Lower leg skin (tissue), 4 donors: Measurements from ENCODE around the gene CD81. TPM values are rescaled to one million over a fixed set of nuclear protein-coding genes. Genes with fewer than 3 reads are reported as not detected.
"Not testable (repeated sequence)": the region's sequence is repeated elsewhere in the genome, so short reads cannot be mapped to it uniquely, and the experiment has no call there.

Experiments
- DNase-seq, 2 donors: peaks; one replicate each; pipeline ENCODE4 v3.0.0-alpha.2; 2019; ENCODE audit warnings: low spot score in 2 of 2
- H3K4me3 ChIP-seq: fragments of 200-600 bp; sonication (generic); 2 replicates; pipeline ENCODE4 v1.5.1; 2017; ENCODE audit warnings: mild to moderate bottlenecking, low read depth; ENCODE audit not compliant: poor library complexity, severe bottlenecking
- POLR2A ChIP-seq, 2 donors: fragments of 450-650 bp; IDR thresholded peaks; one replicate each; pipeline ENCODE4 v1.6.1; 2016 to 2017; ENCODE audit warnings: antibody characterized with exemption in 2 of 2, mild to moderate bottlenecking in 1 of 2, moderate library complexity in 1 of 2
- WGBS, 2 donors: methylation state at CpG; one replicate each; pipeline ENCODE4 v1.1.5; 2018; 5-methylcytosine and 5-hydroxymethylcytosine counted together
- intact Hi-C: fragments of 100-400 bp; cut with DNase I; formaldehyde crosslinking; loops from one replicate; pipeline ENCODE4 v1.15.0; 2023; ENCODE audit warnings: low total_unique reads
- total RNA-seq, 4 donors: library from RNA; depleted of rRNA; stranded (reverse); fragments of >200 nt; gene quantifications; one replicate each; pipeline ENCODE4 v1.1.0, GENCODE V29; 2016
- TF ChIP-seq, protein P1 (sequence below), 3 donors: fragments of 450-650 bp; IDR thresholded peaks; one replicate each; pipeline ENCODE4 v1.5.1; 2016; ENCODE audit warnings: antibody characterized with exemption in 3 of 3, mild to moderate bottlenecking in 3 of 3, moderate library complexity in 2 of 3

The CD81 gene
- total RNA-seq, 4 donors from 2014 or later, result 189 to 337 (median 250) TPM

- no peak overlapping the region for H3K4me3 ChIP-seq
- no peak for TF ChIP-seq POLR2A (IDR thresholded peaks at IDR 0.05)
- TF ChIP-seq, protein P1, sequence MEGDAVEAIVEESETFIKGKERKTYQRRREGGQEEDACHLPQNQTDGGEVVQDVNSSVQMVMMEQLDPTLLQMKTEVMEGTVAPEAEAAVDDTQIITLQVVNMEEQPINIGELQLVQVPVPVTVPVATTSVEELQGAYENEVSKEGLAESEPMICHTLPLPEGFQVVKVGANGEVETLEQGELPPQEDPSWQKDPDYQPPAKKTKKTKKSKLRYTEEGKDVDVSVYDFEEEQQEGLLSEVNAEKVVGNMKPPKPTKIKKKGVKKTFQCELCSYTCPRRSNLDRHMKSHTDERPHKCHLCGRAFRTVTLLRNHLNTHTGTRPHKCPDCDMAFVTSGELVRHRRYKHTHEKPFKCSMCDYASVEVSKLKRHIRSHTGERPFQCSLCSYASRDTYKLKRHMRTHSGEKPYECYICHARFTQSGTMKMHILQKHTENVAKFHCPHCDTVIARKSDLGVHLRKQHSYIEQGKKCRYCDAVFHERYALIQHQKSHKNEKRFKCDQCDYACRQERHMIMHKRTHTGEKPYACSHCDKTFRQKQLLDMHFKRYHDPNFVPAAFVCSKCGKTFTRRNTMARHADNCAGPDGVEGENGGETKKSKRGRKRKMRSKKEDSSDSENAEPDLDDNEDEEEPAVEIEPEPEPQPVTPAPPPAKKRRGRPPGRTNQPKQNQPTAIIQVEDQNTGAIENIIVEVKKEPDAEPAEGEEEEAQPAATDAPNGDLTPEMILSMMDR (IDR thresholded peaks at IDR 0.05), result no peak
- intact Hi-C loops, result no loop called here
- DNase-seq, result no peak
- 91 to 92% methylated on average over 14 to 15 of the region's 15 CpGs for WGBS, 2 donors
These were observed 13.3 kb upstream of the CD81 start for GRCh38 chr11:2363577-2364370.

DNA sequence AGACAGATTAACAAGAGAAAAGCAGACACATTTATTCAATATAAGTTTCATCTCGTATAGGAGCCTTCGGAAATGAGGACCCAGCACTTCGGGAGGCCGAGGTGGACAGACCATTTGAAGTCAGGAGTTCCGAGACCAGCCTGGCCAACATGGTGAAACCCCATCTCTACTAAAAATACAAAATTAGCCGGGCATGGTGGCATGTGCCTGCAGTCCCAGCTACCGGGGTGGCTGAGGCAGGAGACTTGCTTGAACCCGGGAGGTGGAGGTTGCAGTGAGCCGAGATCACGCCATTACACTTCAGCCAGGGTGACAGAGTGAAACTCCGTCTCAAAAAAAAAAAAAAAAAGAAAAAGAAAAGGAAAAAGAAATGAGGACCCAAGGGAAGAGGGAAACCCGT is 12.7 kb upstream of the CD81 start:
- intact Hi-C loops, H3K4me3 ChIP-seq, DNase-seq: not testable (repeated sequence)
- WGBS, 2 donors, result 95% methylated on average over 12 of the region's 12 CpGs

DNA sequence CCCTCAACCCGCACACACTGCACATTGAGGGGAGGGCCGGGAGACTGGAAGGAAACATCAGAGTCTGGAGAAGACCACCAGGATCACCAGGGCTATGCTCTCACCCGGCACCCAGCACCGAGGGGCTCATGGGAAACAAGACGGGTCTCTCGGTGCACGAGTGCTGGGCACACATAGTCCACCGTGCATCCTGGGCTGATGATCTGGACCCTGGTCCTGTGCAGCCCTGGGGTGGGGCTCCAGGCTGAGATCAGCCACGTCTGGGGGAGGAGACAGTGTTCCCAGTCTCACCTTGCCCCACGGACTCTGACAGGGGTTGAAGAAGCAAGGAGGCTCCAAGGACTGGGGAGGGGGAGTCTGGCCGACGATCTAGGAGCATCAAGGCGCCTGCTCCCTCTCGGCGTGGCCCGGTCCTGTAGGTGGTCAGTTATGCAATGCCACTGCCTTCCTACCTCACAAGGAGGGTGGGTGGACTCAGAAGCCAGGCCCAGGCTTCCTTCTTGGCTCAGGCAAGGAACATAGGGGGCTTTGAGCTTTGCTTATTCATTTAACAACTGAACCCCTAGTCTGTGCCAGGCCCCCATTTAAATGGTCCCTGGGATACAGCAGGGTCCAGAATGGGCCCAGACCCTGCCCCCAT is 11.4 kb upstream of the CD81 start:
- TF ChIP-seq, protein P1 (IDR thresholded peaks at IDR 0.05), result no peak
- TF ChIP-seq POLR2A (IDR thresholded peaks at IDR 0.05), result no peak
- intact Hi-C loops, result no loop called here
- H3K4me3 ChIP-seq, result no peak overlapping the region
- DNase-seq, result no peak
- 86% methylated on average over 15 to 16 of the region's 16 CpGs for WGBS, 2 donors

- TF ChIP-seq, protein P1 (IDR thresholded peaks at IDR 0.05), result no peak
- no peak for TF ChIP-seq POLR2A (IDR thresholded peaks at IDR 0.05)
- WGBS, 2 donors, result 57 to 59% methylated on average over 11 of the region's 11 CpGs
- intact Hi-C loops, result no loop called here
- H3K4me3 ChIP-seq, result no peak overlapping the region
- DNase-seq, result no peak
These were observed 10.8 kb upstream of the CD81 start for GRCh38 chr11:2366276-2366675.

GRCh38 chr11:2366733-2367132 is 10.4 kb upstream of the CD81 start:
- intact Hi-C loops, result no loop called here
- WGBS, 2 donors, result 84 to 88% methylated on average over 7 of the region's 7 CpGs
- H3K4me3 ChIP-seq, result no peak overlapping the region
- DNase-seq, result no peak
- TF ChIP-seq POLR2A (IDR thresholded peaks at IDR 0.05), result no peak
- TF ChIP-seq, protein P1 (IDR thresholded peaks at IDR 0.05), result no peak

DNA sequence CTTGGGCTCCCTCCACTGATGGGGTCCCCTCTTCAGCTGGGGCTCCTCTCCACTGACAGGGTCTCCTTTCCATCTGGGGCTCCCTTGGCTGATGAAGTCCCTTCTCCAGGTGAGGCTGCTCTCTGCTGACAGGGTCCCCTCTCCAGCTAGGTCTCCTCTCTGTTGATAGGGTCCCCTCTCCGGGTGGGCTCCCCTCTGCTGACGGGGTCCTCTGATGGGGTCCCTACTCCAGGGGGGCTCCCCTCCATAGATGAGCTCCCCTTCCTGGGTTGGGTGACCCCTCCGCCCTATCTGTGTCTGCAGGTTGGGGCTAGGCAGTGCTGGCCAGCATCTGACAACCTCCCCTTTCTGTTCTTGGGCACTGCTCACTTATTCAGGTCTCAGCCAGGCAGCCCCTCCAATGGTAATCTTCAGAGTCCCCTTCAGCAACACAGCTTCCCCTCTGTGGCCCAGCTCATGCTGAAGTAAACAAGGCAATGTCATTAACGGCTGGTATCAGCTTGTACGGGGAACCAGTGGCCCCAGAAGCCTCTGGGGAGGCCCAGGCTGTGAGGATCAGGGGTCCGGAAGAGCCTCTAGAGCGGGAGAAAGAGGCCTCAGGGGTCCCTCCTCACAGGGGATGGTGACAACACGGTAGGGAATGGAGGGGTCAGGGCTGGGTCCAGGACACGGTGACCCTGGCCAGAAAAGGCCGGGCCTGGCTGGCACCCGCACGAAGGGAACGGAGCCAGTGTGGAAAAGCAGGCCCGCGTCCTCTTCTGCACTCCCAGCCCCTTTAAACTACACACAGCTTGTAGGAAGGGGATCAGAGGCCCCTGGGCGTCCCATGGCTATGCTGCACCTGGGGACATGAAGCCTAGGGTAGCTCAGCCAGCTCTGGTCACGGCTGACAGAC is 9.6 kb upstream of the CD81 start:
- intact Hi-C loops, result no loop called here
- H3K4me3 ChIP-seq, result no peak overlapping the region
- TF ChIP-seq POLR2A (IDR thresholded peaks at IDR 0.05), result no peak
- TF ChIP-seq, protein P1 (IDR thresholded peaks at IDR 0.05), result no peak
- WGBS, 2 donors, result 85 to 86% methylated on average over 17 of the region's 17 CpGs
- no peak for DNase-seq
